ENCODE results near the gene VAMP5. TPM values are rescaled to one million over a fixed set of nuclear protein-coding genes. Genes with fewer than 3 reads are reported as not detected.
A peak's percentile ranks its signal among the peaks of the same experiment; 100 is the strongest.

Gene VAMP5
- total and polyA plus RNA-seq, 2 experiments from 2014 or later, result 0.87 to 7.8 TPM

DNA sequence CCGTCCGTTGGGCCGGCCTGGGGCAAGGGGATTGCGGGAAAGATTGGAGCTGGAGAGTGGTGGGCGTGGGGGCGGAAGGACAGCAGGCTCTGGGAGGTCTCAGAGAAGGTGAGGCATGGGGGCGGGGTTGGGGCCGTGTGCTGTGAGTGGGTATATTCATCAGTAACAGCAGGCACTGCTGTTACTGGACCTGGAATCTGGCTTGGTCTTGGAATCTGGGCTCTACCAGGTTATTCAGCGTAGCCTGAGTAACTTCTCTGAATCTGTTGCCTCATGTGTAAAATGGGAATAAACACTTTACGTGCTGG is 11.7 kb downstream of the VAMP5 start:
- H3K9me3 Mint-ChIP-seq, result no peaks in the 10 kb centered on the region
- H3K27ac ChIP-seq (ENCODE audit: low read depth), result no peak overlapping the region
- no peaks in the 10 kb centered on the region for H3F3A ChIP-seq (replicated peaks; ENCODE audit: low read depth)
- peaks cover 7% of the 10 kb centered on the region; the same call in 1 of the 3 replicates for H3K36me3 Mint-ChIP-seq (ENCODE audit: low read depth)
- H4K20me1 ChIP-seq (replicated peaks; ENCODE audit: insufficient read depth), result 0 out of 2 replicates have a peak, but pooled peaks cover 5% of the 10 kb centered on the region
- peaks cover 20% of the 10 kb centered on the region for H3K27me3 Mint-ChIP-seq (ENCODE audit: insufficient read depth, low read depth, poor library complexity)
- H3K9me2 ChIP-seq (ENCODE audit: insufficient read depth), result no peaks in the 10 kb centered on the region
- peaks cover 6% of the 10 kb centered on the region for H3K4me1 ChIP-seq (ENCODE audit: insufficient read depth)
- H2AFZ ChIP-seq, result no peak overlapping the region; the same call in 1 of the 2 replicates
- peak overlapping the region; percentile 92 for H3K4me3 Mint-ChIP-seq
- peaks cover 14% of the 10 kb centered on the region for H3K79me2 ChIP-seq (replicated peaks; ENCODE audit: insufficient read depth)
- no peaks in the 10 kb centered on the region for H3K27me3 ChIP-seq (ENCODE audit: insufficient read depth)
- H3K4me3 ChIP-seq, result peak overlapping the region; percentile 74
- DNase-seq (ENCODE audit: low spot score), result peak; percentile 48
- H3K27ac Mint-ChIP-seq, result peak overlapping the region; percentile 90
- peak; percentile 18 for ATAC-seq
- peaks cover 8% of the 10 kb centered on the region; the same call in 2 of the 3 replicates for H3K4me1 Mint-ChIP-seq
- H3K36me3 ChIP-seq (ENCODE audit: insufficient read depth), result no peaks in the 10 kb centered on the region; the same call in 1 of the 2 replicates
- H3K4me2 ChIP-seq, result peak overlapping the region; percentile 82
- no peak for TF ChIP-seq EZH2phosphoT487 (IDR thresholded peaks at IDR 0.05; ENCODE audit: unreplicated experiment)
- no peak for TF ChIP-seq ETS1 (IDR thresholded peaks at IDR 0.05)
- no peak for TF ChIP-seq ZNF114 (CRISPR knock-in tag; IDR thresholded peaks at IDR 0.05)
- TF ChIP-seq CREB1 (CRISPR knock-in tag; IDR thresholded peaks at IDR 0.05; ENCODE audit: low read depth), result no peak
- TF ChIP-seq ZNF331 (CRISPR knock-in tag; IDR thresholded peaks at IDR 0.05; ENCODE audit: low read depth), result no peak
- no peak for TF ChIP-seq JUNB (IDR thresholded peaks at IDR 0.05; ENCODE audit: unreplicated experiment)
- no peak for TF ChIP-seq POLR2AphosphoS5 (IDR thresholded peaks at IDR 0.05; ENCODE audit: low read depth)
- TF ChIP-seq, protein P1, sequence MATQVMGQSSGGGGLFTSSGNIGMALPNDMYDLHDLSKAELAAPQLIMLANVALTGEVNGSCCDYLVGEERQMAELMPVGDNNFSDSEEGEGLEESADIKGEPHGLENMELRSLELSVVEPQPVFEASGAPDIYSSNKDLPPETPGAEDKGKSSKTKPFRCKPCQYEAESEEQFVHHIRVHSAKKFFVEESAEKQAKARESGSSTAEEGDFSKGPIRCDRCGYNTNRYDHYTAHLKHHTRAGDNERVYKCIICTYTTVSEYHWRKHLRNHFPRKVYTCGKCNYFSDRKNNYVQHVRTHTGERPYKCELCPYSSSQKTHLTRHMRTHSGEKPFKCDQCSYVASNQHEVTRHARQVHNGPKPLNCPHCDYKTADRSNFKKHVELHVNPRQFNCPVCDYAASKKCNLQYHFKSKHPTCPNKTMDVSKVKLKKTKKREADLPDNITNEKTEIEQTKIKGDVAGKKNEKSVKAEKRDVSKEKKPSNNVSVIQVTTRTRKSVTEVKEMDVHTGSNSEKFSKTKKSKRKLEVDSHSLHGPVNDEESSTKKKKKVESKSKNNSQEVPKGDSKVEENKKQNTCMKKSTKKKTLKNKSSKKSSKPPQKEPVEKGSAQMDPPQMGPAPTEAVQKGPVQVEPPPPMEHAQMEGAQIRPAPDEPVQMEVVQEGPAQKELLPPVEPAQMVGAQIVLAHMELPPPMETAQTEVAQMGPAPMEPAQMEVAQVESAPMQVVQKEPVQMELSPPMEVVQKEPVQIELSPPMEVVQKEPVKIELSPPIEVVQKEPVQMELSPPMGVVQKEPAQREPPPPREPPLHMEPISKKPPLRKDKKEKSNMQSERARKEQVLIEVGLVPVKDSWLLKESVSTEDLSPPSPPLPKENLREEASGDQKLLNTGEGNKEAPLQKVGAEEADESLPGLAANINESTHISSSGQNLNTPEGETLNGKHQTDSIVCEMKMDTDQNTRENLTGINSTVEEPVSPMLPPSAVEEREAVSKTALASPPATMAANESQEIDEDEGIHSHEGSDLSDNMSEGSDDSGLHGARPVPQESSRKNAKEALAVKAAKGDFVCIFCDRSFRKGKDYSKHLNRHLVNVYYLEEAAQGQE (IDR thresholded peaks at IDR 0.05; ENCODE audit: unreplicated experiment), result no peak
- no peak for TF ChIP-seq NANOG (IDR thresholded peaks at IDR 0.05; ENCODE audit: borderline replicate concordance)
- TF ChIP-seq STAT1 (IDR thresholded peaks at IDR 0.05; ENCODE audit: unreplicated experiment), result no peak

DNA sequence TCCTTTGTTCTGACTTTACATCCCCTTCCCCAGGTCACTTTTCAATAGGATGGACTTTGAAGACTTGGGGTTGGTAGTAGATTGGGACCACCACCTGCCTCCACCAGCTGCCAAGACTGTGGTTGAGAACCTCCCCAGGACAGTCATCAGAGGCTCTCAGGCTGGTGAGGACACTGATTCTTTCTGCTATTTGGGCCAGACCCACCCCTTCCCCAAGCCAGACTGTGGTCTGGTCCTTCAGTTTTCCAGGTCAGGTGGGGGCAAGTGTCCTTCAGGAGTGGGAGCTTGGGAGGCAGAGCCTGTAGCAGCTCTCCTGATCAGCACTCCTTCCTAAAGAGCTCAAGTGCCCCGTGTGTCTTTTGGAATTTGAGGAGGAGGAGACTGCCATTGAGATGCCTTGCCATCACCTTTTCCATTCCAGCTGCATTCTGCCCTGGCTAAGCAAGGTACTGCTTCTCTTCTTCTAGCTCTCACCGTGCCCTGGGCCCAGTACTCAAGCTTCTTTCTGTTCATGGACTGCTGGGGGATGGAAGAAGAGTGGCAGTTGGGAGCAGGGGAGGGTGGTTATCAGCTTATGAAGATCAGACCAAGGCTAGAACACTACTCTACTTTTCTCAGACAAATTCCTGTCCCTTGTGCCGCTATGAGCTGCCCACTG is 12.4 kb downstream of the VAMP5 start:
- no peaks in the 10 kb centered on the region for H3F3A ChIP-seq (replicated peaks; ENCODE audit: low read depth)
- 0 out of 2 replicates have a peak, but pooled peaks cover 5% of the 10 kb centered on the region for H4K20me1 ChIP-seq (replicated peaks; ENCODE audit: insufficient read depth)
- H2AFZ ChIP-seq, result no peak overlapping the region
- Mint-ChIP-seq H3K4me1 (peaks cover 8% of the 10 kb centered on the region; the same call in 2 of the 3 replicates), H3K27me3 (ENCODE audit: insufficient read depth, low read depth, poor library complexity) (peaks cover 23% of the 10 kb centered on the region), H3K4me3 (peak overlapping the region; percentile 92), H3K27ac (no peak overlapping the region), H3K36me3 (ENCODE audit: low read depth) (peaks cover 7% of the 10 kb centered on the region; the same call in 1 of the 3 replicates), H3K9me3 (no peaks in the 10 kb centered on the region)
- H3K4me2 ChIP-seq, result peak overlapping the region; percentile 82
- H3K9me2 ChIP-seq (ENCODE audit: insufficient read depth), result no peaks in the 10 kb centered on the region
- H3K27me3 ChIP-seq (ENCODE audit: insufficient read depth), result no peaks in the 10 kb centered on the region
- DNase-seq (ENCODE audit: low spot score) (no peak), ATAC-seq (no peak)
- peaks cover 6% of the 10 kb centered on the region for H3K4me1 ChIP-seq (ENCODE audit: insufficient read depth)
- H3K36me3 ChIP-seq (ENCODE audit: insufficient read depth), result no peaks in the 10 kb centered on the region; the same call in 1 of the 2 replicates
- H3K27ac ChIP-seq (ENCODE audit: low read depth), result no peak overlapping the region
- peak overlapping the region; percentile 74 for H3K4me3 ChIP-seq
- H3K79me2 ChIP-seq (replicated peaks; ENCODE audit: insufficient read depth), result peaks cover 14% of the 10 kb centered on the region
- TF ChIP-seq CREB1 (CRISPR knock-in tag; IDR thresholded peaks at IDR 0.05; ENCODE audit: low read depth), result no peak
- TF ChIP-seq ZNF331 (CRISPR knock-in tag; IDR thresholded peaks at IDR 0.05; ENCODE audit: low read depth), result no peak
- TF ChIP-seq EZH2 (IDR thresholded peaks at IDR 0.05; ENCODE audit: low read depth, unreplicated experiment), result no peak
- no peak for TF ChIP-seq ETS1 (IDR thresholded peaks at IDR 0.05)

Data from GM23338 (cell line).